ENCODE data around the gene FLNB. TPM values are rescaled to one million over a fixed set of nuclear protein-coding genes. Genes with fewer than 3 reads are reported as not detected.

The FLNB gene
- total and polyA plus RNA-seq, 2 of the 13 experiments (the other 11 are each of a cell fraction or from before 2014, with no cell fraction given), result 106 to 130 TPM

GRCh38 chr3:58001979-58002378 is 6.2 kb upstream of the FLNB start:
- no peaks in the 10 kb centered on the region for H3K79me2 ChIP-seq (ENCODE audit: insufficient read depth, low read length)
- no peaks in the 10 kb centered on the region for H3K27me3 ChIP-seq (ENCODE audit: control insufficient read depth in 1 of 2, insufficient read depth in 2 of 2, low read length in 2 of 2)
- TF ChIP-seq SIN3B (IDR thresholded peaks at IDR 0.05; ENCODE audit: low read length) (no peak), ZNF790 (CRISPR knock-in tag; IDR thresholded peaks at IDR 0.05; ENCODE audit: borderline replicate concordance) (no peak), CENPBD1 (CRISPR knock-in tag; IDR thresholded peaks at IDR 0.05; ENCODE audit: borderline replicate concordance, low read depth) (no peak), HDAC1 (CRISPR knock-in tag; IDR thresholded peaks at IDR 0.05) (no peak), KDM5B (CRISPR knock-in tag; IDR thresholded peaks at IDR 0.05; ENCODE audit: borderline replicate concordance) (no peak), ZC3H4 (CRISPR knock-in tag; IDR thresholded peaks at IDR 0.05; ENCODE audit: borderline replicate concordance) (no peak), IKZF4 (CRISPR knock-in tag; IDR thresholded peaks at IDR 0.05; ENCODE audit: borderline replicate concordance, low read depth, not compliant biosample characterization) (no peak), ZBTB7A (CRISPR knock-in tag; IDR thresholded peaks at IDR 0.05) (no peak), ZNF572 (CRISPR knock-in tag; IDR thresholded peaks at IDR 0.05) (no peak), IKZF1 (IDR thresholded peaks at IDR 0.05) (no peak), CREB1 (IDR thresholded peaks at IDR 0.05) (no peak), CREB1 (CRISPR knock-in tag; IDR thresholded peaks at IDR 0.05) (no peak), ZNF530 (CRISPR knock-in tag; IDR thresholded peaks at IDR 0.05; ENCODE audit: low read depth) (no peak), TIGD3 (CRISPR knock-in tag; IDR thresholded peaks at IDR 0.05; ENCODE audit: borderline replicate concordance) (no peak), E2F1 (CRISPR knock-in tag; IDR thresholded peaks at IDR 0.05) (no peak), ZNF709 (CRISPR knock-in tag; IDR thresholded peaks at IDR 0.05) (no peak), KMT2A (CRISPR knock-in tag; IDR thresholded peaks at IDR 0.05) (no peak), CHCHD3 (CRISPR knock-in tag; IDR thresholded peaks at IDR 0.05) (no peak)
- no peaks in the 10 kb centered on the region for H4K20me1 ChIP-seq (ENCODE audit: insufficient read depth, low read length)
- ATAC-seq, result no peak
- ChIA-PET POLR2A (no interaction called here), CTCF (ENCODE audit: low intra/inter-chr PET ratio, low total read pairs) (no interaction called here)
- no peaks in the 10 kb centered on the region for H3K9me3 ChIP-seq (ENCODE audit: low read length)
- H3K4me2 ChIP-seq (ENCODE audit: low read depth, low read length), result no peak overlapping the region
- H3K9ac ChIP-seq (ENCODE audit: insufficient read depth, low read depth, low read length), result no peak overlapping the region
- intact Hi-C loops (cut with micrococcal nuclease; ENCODE audit: unreplicated experiment), result no loop called here
- in situ Hi-C loops (cut with HindIII; ENCODE audit: extremely low pct_ligation_motif_present, low pct_unique_long_range_greater_than_20kb), result no loop called here
- no peak overlapping the region for H2AFZ ChIP-seq (ENCODE audit: low read length)
- no peak overlapping the region for H3K27ac ChIP-seq (ENCODE audit: extremely low read length, insufficient read depth, low read length)
- peaks cover 53% of the 10 kb centered on the region for H3K4me1 ChIP-seq (ENCODE audit: insufficient read depth, low read length)
- no peak overlapping the region for H3K4me3 ChIP-seq (replicated peaks in 1 of 3; ENCODE audit: insufficient read depth in 1 of 3, low read depth in 2 of 3, low read length in 3 of 3)
- DNase-seq (ENCODE audit: low spot score), result no peak
- 96% methylated on average over 7 of the region's 7 CpGs for WGBS (ENCODE audit: low lambda C conversion rate)
- no peaks in the 10 kb centered on the region for H3K36me3 ChIP-seq (replicated peaks in 1 of 2; ENCODE audit: control insufficient read depth in 1 of 2, insufficient read depth in 2 of 2, low read length in 2 of 2)
- no TSS peak for BruUV-seq (replicated peaks)
- FAIRE-seq, result no peak
